Left renal cortex interstitium (tissue), 4 donors: ENCODE measurements around the gene QSOX2. TPM values are rescaled to one million over a fixed set of nuclear protein-coding genes. Genes with fewer than 3 reads are reported as not detected.

ENCODE experiments used
- DNase-seq, 4 donors: peaks; one replicate each; pipeline ENCODE4 v3.0.0-alpha.2; 2013; ENCODE audit warnings: low read depth in 4 of 4, low spot score in 2 of 4, missing footprints in 1 of 4
- polyA plus RNA-seq, 4 donors: library from polyadenylated mRNA; unstranded; fragments of 120-200 nt; gene quantifications; one replicate each; pipeline ENCODE4 v1.2.1, GENCODE V29; 2013; ENCODE audit not compliant: insufficient read length in 4 of 4

The QSOX2 gene
- polyA plus RNA-seq, 4 donors: 15.9 to 22.0 (median 17.0) TPM

- DNase-seq: no peak
Measured at GRCh38 chr9:136208675-136209074, 36.9 kb downstream of the QSOX2 start.

- no peak for DNase-seq
Measured at GRCh38 chr9:136207616-136208015, 38.0 kb downstream of the QSOX2 start.

- DNase-seq: no peak
Measured at GRCh38 chr9:136206602-136207275, 38.9 kb downstream of the QSOX2 start.

GRCh38 chr9:136205707-136205992 lies 40.0 kb downstream of the QSOX2 start:
- DNase-seq: no peak

- DNase-seq: peak in 3 of 4 donors; percentile 7 to 32 (median 18)
Measured at GRCh38 chr9:136204838-136205706, 40.5 kb downstream of the QSOX2 start, which contains the start of gene LHX3. Gene LHX3, minus strand, starts transcription at chr9:136205128. Its CDS starts 116 bp downstream, at chr9:136205012.

- DNase-seq: no peak
Measured at GRCh38 chr9:136204145-136204805, 41.3 kb downstream of the QSOX2 start.

- no peak for DNase-seq
Measured at GRCh38 chr9:136203408-136204144, 42.0 kb downstream of the QSOX2 start.

- no peak for DNase-seq
Measured at GRCh38 chr9:136202454-136203407, 42.9 kb downstream of the QSOX2 start.

- DNase-seq: no peak
Measured at GRCh38 chr9:136201609-136202453, 43.8 kb downstream of the QSOX2 start.

GRCh38 chr9:136201174-136201573 lies 44.4 kb downstream of the QSOX2 start:
- no peak for DNase-seq

- no peak for DNase-seq
Measured at GRCh38 chr9:136200424-136200823, 45.2 kb downstream of the QSOX2 start.

- DNase-seq: no peak
Measured at GRCh38 chr9:136199391-136200288, 46.0 kb downstream of the QSOX2 start.

GRCh38 chr9:136198605-136199083 lies 47.0 kb downstream of the QSOX2 start:
- DNase-seq: no peak

GRCh38 chr9:136197930-136198604 lies 47.5 kb downstream of the QSOX2 start:
- no peak for DNase-seq

- DNase-seq: no peak
Measured at GRCh38 chr9:136197084-136197875, 48.3 kb downstream of the QSOX2 start.

GRCh38 chr9:136196404-136197083 lies 49.1 kb downstream of the QSOX2 start:
- DNase-seq: no peak
